ENCODE measurements around the gene JAG2.

GRCh38 chr14:105180592-105181548 is 12.3 kb upstream of the JAG2 start, which contains the start of gene NUDT14:
- TF ChIP-seq CTCF (IDR thresholded peaks at IDR 0.05) (no peak), POLR2AphosphoS5 (IDR thresholded peaks at IDR 0.05) (no peak)

Data from breast epithelium (tissue), 3 donors.